T-helper 17 cell (primary cell): ENCODE measurements around the gene TRIM2. TPM values are rescaled to one million over a fixed set of nuclear protein-coding genes. Genes with fewer than 3 reads are reported as not detected.
A peak's percentile ranks its signal among the peaks of the same experiment; 100 is the strongest.

Source experiments
- ATAC-seq: fragments of 150-1000 bp; cut with Tn5 transposase; 2 replicates; pipeline ENCODE4 v1.10.0; 2021; ENCODE audit warnings: mild to moderate bottlenecking, moderate library complexity
- DNase-seq, 3 donors: peaks; one replicate each; pipeline versions ENCODE4 v3.0.0 to v3.0.0-alpha.2; 2020 to 2021
- H3K9me3 ChIP-seq: one replicate; pipeline ENCODE4 v1.7.0; 2013; ENCODE audit warnings: low read length, mild to moderate bottlenecking; ENCODE audit not compliant: control insufficient read depth, poor library complexity, severe bottlenecking
- H3K27ac Mint-ChIP-seq: one replicate; pipeline ENCODE4 v1.8.0; 2022; ENCODE audit warnings: mild to moderate bottlenecking, moderate library complexity, mixed read lengths
- H3K27me3 Mint-ChIP-seq: one replicate; pipeline ENCODE4 v1.8.0; 2022; ENCODE audit warnings: mixed read lengths
- H3K36me3 Mint-ChIP-seq: one replicate; pipeline ENCODE4 v1.8.0; 2022; ENCODE audit warnings: low read depth, mixed read lengths
- H3K4me1 Mint-ChIP-seq: one replicate; pipeline ENCODE4 v1.8.0; 2022; ENCODE audit warnings: mild to moderate bottlenecking, mixed read lengths
- H3K4me3 Mint-ChIP-seq: one replicate; pipeline ENCODE4 v1.8.0; 2022; ENCODE audit warnings: mild to moderate bottlenecking, moderate library complexity, mixed read lengths
- total RNA-seq, 4 donors: library from RNA in 2 of 4; stranded (reverse) in 2 of 4; gene quantifications; one replicate each; pipeline ENCODE4 v1.2.3 and lab custom pipeline; 2022 to 2026

TRIM2 gene
- total RNA-seq, 2 donors from 2014 or later, result 4.3 to 9.5 TPM

DNA sequence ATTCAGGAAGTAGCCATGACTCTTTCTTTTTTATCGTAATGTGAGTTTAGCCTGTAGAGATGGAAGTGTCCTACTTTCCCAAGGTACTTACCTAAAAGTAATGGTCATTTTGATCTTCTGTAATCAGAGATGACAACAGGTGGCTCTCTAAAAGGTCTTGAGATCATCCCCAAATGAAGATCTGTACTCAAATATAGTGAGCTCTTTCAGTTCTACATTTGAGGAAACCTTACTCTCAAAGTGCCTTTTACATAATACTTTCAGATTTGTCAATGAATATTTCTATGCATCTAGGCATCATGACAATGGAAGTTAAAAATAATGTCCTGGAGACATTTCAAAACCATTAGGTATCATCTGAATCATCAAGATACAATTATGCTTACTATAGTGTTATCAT is 123.0 kb downstream of the TRIM2 start:
- no peaks in the 10 kb centered on the region for H3K9me3 ChIP-seq
- DNase-seq, result no peak
- Mint-ChIP-seq H3K4me1 (no peaks in the 10 kb centered on the region), H3K4me3 (no peak overlapping the region), H3K36me3 (peaks cover 2% of the 10 kb centered on the region), H3K27me3 (no peaks in the 10 kb centered on the region), H3K27ac (no peak overlapping the region)
- no peak for ATAC-seq

DNA sequence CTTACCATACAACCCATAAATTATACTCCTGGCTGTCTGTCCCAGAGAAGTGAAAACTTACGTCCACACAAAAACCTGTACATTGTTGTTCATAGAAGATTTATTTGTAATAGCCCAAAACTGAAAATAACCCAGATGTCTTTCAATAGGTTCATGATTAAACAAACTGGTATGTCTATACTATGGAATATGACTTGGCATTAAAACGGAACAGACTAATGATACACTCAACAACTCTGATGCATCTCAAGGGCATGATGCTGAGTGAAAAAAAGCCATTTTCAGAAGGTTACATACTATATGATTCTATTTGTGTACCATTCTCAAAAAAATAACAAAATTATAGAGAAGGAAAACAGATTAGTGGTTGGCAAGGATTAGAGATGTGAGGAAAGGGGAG is 128.7 kb downstream of the TRIM2 start:
- Mint-ChIP-seq H3K36me3 (peaks cover 2% of the 10 kb centered on the region), H3K4me3 (no peak overlapping the region), H3K4me1 (peaks cover 3% of the 10 kb centered on the region), H3K27ac (no peak overlapping the region), H3K27me3 (no peaks in the 10 kb centered on the region)
- H3K9me3 ChIP-seq, result no peaks in the 10 kb centered on the region
- ATAC-seq (no peak), DNase-seq (no peak)

- Mint-ChIP-seq H3K27ac (no peak overlapping the region), H3K36me3 (peaks cover 2% of the 10 kb centered on the region), H3K27me3 (no peaks in the 10 kb centered on the region), H3K4me1 (peaks cover 3% of the 10 kb centered on the region), H3K4me3 (no peak overlapping the region)
- ATAC-seq (no peak), DNase-seq (no peak)
- H3K9me3 ChIP-seq, result no peaks in the 10 kb centered on the region
These were observed 129.6 kb downstream of the TRIM2 start for GRCh38 chr4:153333874-153334273.

DNA sequence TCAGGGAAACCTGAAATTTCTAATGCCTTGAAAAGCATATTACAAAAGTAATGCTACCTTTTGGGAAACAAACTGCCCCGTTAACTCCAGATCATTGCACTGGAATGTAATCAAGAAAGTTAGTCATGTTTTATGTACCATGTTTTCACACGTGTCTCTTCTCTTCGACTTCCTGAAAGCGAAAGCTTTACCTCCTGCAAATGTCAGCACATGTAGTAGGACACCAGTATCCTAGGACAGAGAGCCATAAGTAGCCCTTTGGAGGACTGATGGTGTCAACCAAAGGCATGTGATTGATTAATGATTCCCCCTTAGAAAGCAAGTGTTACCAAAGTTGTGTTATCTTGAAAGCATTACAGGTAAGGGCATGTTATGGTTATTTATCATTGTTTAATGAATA is 131.4 kb downstream of the TRIM2 start:
- no peaks in the 10 kb centered on the region for H3K9me3 ChIP-seq
- Mint-ChIP-seq H3K27ac (no peak overlapping the region), H3K4me3 (no peak overlapping the region), H3K4me1 (peaks cover 3% of the 10 kb centered on the region), H3K36me3 (no peaks in the 10 kb centered on the region), H3K27me3 (peaks cover 5% of the 10 kb centered on the region)
- DNase-seq, result no peak
- ATAC-seq, result no peak

DNA sequence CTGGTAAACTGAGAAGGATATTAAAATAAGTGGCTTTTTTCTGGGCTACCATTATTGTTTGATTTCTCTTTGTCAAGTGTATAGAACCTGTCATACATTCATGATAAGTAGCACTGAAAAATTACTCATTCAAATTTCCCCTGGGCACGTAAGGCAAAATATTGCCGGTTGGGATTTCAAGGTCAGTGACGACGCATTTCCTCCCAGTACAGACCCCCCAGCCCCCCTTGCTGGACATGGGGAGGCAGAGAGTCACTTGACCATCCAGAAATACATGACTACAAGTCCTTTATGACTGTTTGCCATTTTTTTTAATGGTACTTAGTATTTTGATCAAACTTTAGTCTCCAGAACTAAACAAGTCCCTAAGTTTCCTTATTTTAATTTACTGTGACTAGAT is 133.4 kb downstream of the TRIM2 start:
- Mint-ChIP-seq H3K27ac (no peak overlapping the region), H3K27me3 (peaks cover 15% of the 10 kb centered on the region), H3K4me1 (peaks cover 6% of the 10 kb centered on the region), H3K36me3 (no peaks in the 10 kb centered on the region), H3K4me3 (no peak overlapping the region)
- H3K9me3 ChIP-seq, result no peaks in the 10 kb centered on the region
- ATAC-seq (no peak), DNase-seq (no peak)

DNA sequence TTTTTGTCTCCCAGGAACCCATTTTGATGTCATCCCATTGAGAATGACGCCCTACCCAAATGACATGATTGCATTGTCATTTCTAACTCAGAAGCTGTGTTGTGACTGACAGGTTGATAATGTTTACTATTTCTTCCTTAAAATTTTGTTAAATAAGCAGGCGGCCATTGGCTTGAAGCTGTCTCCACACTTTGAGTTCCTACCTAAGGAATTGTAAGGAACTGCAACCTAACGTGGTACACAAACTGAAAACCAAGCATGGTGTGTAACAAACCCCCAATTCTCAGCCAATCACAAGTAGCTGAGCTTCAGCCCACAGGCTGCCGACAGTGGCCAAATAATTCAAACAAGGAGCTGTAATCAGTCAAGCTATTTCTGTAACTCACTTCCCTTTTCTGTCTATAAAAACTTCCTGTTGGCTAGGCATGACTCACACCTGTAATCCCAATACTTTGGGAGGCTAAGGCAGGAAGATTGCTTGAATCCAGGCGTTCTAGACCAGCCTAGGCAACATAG is 137.4 kb downstream of the TRIM2 start:
- H3K4me3 Mint-ChIP-seq, result no peak overlapping the region
- H3K27me3 Mint-ChIP-seq, result peaks cover 15% of the 10 kb centered on the region
- no peaks in the 10 kb centered on the region for H3K36me3 Mint-ChIP-seq
- ATAC-seq (no peak), DNase-seq (no peak)
- no peak overlapping the region for H3K27ac Mint-ChIP-seq
- no peaks in the 10 kb centered on the region for H3K9me3 ChIP-seq
- peaks cover 12% of the 10 kb centered on the region for H3K4me1 Mint-ChIP-seq

DNA sequence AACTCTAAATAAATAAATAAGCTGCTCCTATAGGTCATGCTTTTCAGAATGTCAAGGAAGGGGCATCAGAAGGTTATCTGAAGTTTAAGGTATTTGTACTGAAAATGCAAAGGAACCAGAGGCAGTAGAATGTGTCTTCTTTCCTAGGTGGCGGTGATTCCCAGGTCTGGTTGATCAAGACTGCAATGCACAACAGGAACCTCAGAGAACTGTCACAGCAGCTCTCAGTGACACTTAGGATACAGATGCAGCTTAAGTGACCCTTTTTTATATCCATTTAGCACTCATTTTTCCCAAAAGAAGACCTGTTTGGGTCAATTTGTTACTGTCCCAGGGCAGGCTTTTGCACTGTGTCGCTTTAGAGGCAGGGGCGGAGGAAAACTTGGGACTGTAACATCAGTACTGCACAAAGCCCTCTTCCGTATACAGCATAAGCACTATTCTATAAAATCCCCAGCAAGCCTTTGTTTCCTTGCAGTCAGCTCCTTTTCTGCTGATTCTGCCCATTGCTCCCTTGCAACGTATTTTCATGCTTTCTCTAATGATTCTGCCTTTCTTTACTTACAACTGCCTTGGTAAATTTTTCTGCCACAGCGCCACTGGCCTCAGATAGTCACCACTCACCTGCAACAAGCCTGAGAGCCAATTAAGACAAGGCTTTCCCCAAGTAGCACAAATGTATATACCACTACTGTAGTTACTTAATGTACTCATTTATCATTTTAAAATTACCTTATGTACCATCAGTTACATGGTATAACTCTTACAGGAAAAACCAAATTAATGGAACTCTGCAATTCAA is 138.7 kb downstream of the TRIM2 start:
- H3K9me3 ChIP-seq, result no peaks in the 10 kb centered on the region
- Mint-ChIP-seq H3K4me3 (no peak overlapping the region), H3K27ac (no peak overlapping the region), H3K4me1 (peaks cover 19% of the 10 kb centered on the region), H3K36me3 (peaks cover 4% of the 10 kb centered on the region), H3K27me3 (peaks cover 25% of the 10 kb centered on the region)
- DNase-seq (no peak), ATAC-seq (no peak)

- H3K9me3 ChIP-seq, result no peaks in the 10 kb centered on the region
- peaks cover 26% of the 10 kb centered on the region for H3K4me1 Mint-ChIP-seq
- peak within 1 kb of the TSS; percentile 95 for H3K4me3 Mint-ChIP-seq
- H3K27me3 Mint-ChIP-seq, result peaks cover 29% of the 10 kb centered on the region
- peaks cover 8% of the 10 kb centered on the region for H3K36me3 Mint-ChIP-seq
- ATAC-seq, result peak; percentile 95
- DNase-seq, result peak; percentile 86 to 89 (median 89)
- peak within 1 kb of the TSS; percentile 16 for H3K27ac Mint-ChIP-seq
These were observed 140.1 kb downstream of the TRIM2 start, which contains the start of gene MND1 for GRCh38 chr4:153344131-153345011. Gene MND1 (plus strand): TSS chr4:153344688. CDS start chr4:153344738, 50 bp downstream.

DNA sequence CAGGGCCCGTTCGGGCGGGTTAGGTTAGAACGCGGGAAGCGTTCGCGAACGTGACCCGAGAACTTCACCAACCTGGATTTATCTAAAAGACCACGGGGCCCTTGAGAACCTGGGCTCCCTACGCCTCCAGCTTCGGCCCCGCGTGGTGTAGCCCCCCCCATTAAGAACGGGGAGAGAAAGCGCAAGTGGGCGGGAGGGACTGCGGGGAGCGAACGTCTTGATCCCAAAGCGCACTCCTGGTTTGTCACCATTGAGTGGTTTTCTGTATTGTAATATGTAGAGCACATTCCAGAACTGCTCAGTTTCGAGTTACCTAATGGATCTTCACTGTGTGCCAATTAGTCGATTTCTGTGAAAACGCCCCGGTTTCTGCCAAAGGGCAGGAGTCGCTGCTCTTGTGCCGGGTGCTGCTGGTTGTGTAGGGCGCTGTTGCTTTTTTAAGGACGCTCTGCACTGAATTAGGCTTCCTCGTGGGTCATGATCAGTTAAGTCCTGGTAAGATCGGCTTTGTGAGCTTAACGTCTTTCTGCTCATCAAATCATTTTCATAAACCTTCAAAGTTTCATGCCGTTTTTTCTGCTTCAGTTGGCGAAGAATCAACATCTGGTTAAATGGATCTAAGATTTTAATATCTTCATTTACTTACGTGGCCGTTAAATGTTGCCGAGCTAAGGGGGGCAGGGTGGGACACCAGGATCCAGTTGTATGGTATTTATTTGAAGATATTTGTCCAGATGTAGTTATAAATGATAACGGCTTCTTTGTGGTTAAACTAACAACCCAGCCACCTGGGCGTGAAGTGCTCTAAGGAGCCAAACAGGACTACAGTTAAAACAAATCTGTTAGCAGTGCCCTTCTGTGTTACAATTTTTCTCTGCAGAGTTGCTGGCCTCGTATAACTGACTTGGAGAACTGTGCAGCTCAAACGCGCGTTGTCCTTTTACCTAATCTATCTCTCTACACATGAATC is 141.1 kb downstream of the TRIM2 start:
- no peaks in the 10 kb centered on the region for H3K9me3 ChIP-seq
- peak; percentile 53 for ATAC-seq
- H3K4me3 Mint-ChIP-seq, result peak overlapping the region; percentile 95
- peaks cover 8% of the 10 kb centered on the region for H3K36me3 Mint-ChIP-seq
- peaks cover 31% of the 10 kb centered on the region for H3K4me1 Mint-ChIP-seq
- peak; percentile 11 to 16 (median 15) for DNase-seq
- H3K27me3 Mint-ChIP-seq, result peaks cover 28% of the 10 kb centered on the region
- H3K27ac Mint-ChIP-seq, result peak overlapping the region; percentile 16

- Mint-ChIP-seq H3K36me3 (peaks cover 8% of the 10 kb centered on the region), H3K27ac (no peak overlapping the region), H3K4me3 (peak overlapping the region; percentile 95), H3K27me3 (peaks cover 20% of the 10 kb centered on the region), H3K4me1 (peaks cover 31% of the 10 kb centered on the region)
- ATAC-seq (no peak), DNase-seq (no peak)
- H3K9me3 ChIP-seq, result no peaks in the 10 kb centered on the region
These were observed 141.8 kb downstream of the TRIM2 start for GRCh38 chr4:153346031-153346430.

- H3K9me3 ChIP-seq, result no peaks in the 10 kb centered on the region
- ATAC-seq (no peak), DNase-seq (no peak)
- Mint-ChIP-seq H3K27me3 (peaks cover 18% of the 10 kb centered on the region), H3K4me1 (peaks cover 29% of the 10 kb centered on the region), H3K4me3 (no peak overlapping the region), H3K36me3 (peaks cover 8% of the 10 kb centered on the region), H3K27ac (no peak overlapping the region)
These were observed 142.3 kb downstream of the TRIM2 start for GRCh38 chr4:153346563-153346962.

DNA sequence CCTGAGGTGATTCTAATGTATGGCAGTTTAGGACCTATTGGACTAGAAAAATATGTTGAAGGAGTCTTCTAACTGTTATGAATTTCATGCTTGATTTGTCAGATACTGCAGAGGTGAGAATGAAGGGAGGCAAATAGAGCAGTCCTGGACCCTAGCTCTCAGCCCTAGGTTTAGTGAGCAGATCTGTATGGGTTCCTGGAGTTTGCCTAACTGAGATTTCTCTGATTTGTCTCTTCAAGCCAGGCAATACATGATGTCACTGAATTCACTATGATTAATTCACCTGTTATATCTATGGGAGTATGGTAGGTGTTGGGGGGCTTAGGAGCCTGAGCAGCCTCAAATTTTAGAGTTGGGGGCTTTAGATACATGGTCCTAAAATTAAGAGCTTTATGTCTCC is 142.9 kb downstream of the TRIM2 start:
- no peak for ATAC-seq
- Mint-ChIP-seq H3K4me3 (no peak overlapping the region), H3K27ac (peak overlapping the region; percentile 41), H3K36me3 (peaks cover 8% of the 10 kb centered on the region), H3K4me1 (peaks cover 29% of the 10 kb centered on the region), H3K27me3 (peaks cover 18% of the 10 kb centered on the region)
- no peaks in the 10 kb centered on the region for H3K9me3 ChIP-seq
- DNase-seq, result no peak
